PC-9 (cell line): ENCODE data around the gene TRAPPC11.

Source experiments
- EZH2 ChIP-seq: fragments of 200-600 bp; sonication (generic); IDR thresholded peaks from 2 replicates; pipeline ENCODE4 v1.8.0; 2017; ENCODE audit warnings: antibody characterized with exemption, low read depth
- TF ChIP-seq, protein P1 (sequence below): fragments of 200-600 bp; sonication (generic); conservative IDR thresholded peaks from 2 replicates; pipeline ENCODE4 v1.6.1; 2017; ENCODE audit warnings: mixed run types, antibody characterized with exemption, mild to moderate bottlenecking, moderate library complexity

DNA sequence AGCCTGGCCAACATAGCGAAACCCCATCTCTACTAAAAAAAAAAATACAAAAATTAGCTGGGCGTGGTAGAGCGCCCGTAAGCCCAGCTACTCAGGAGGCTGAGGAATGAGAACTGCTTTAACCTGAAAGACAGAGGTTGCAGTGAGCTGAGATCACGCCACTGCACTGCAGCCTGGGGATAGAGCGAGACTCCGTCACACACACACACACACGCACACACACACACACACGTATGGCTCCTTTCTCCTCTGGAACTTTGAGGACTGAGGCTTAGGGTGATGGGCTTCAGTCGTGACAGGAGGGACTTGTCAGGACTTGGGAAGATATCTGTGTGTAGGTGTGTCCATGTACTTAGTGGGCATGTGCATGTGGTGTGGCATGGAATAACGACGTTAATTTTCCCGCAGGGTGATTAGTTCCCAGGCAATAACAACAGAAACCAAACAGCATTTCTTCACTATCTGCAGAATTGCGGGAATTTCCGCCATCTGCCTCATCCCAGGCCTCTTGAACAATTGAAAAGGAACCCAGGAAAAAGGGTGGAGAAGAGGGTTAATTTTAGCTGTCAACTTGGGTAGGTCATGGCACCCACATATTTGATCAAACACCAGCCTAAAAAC lies 47.8 kb upstream of the TRAPPC11 start:
- TF ChIP-seq, protein P1, sequence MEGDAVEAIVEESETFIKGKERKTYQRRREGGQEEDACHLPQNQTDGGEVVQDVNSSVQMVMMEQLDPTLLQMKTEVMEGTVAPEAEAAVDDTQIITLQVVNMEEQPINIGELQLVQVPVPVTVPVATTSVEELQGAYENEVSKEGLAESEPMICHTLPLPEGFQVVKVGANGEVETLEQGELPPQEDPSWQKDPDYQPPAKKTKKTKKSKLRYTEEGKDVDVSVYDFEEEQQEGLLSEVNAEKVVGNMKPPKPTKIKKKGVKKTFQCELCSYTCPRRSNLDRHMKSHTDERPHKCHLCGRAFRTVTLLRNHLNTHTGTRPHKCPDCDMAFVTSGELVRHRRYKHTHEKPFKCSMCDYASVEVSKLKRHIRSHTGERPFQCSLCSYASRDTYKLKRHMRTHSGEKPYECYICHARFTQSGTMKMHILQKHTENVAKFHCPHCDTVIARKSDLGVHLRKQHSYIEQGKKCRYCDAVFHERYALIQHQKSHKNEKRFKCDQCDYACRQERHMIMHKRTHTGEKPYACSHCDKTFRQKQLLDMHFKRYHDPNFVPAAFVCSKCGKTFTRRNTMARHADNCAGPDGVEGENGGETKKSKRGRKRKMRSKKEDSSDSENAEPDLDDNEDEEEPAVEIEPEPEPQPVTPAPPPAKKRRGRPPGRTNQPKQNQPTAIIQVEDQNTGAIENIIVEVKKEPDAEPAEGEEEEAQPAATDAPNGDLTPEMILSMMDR, result no peak
- TF ChIP-seq EZH2, result no peak
